ENCODE results near the gene GPR161.
"Not testable (repeated sequence)": the region's sequence is repeated elsewhere in the genome, so short reads cannot be mapped to it uniquely, and the experiment has no call there.

The GPR161 gene, protein sequence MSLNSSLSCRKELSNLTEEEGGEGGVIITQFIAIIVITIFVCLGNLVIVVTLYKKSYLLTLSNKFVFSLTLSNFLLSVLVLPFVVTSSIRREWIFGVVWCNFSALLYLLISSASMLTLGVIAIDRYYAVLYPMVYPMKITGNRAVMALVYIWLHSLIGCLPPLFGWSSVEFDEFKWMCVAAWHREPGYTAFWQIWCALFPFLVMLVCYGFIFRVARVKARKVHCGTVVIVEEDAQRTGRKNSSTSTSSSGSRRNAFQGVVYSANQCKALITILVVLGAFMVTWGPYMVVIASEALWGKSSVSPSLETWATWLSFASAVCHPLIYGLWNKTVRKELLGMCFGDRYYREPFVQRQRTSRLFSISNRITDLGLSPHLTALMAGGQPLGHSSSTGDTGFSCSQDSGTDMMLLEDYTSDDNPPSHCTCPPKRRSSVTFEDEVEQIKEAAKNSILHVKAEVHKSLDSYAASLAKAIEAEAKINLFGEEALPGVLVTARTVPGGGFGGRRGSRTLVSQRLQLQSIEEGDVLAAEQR

GRCh38 chr1:168136709-168137514 is at the start of gene GPR161:
Gene GPR161 (minus strand): TSS chr1:168136930. CDS start chr1:168104850, 32,080 bp downstream.
- no peak for TF ChIP-seq CTCF (conservative IDR thresholded peaks at IDR 0.05; ENCODE audit: low read depth, low read length)
- Histone ChIP-seq H3K9ac (0 out of 2 replicates have a peak within 1 kb of the TSS, but pooled peaks have one; percentile 3), H4K20me1 (ENCODE audit: insufficient read depth) (no peaks in the 10 kb centered on the region), H3K79me2 (ENCODE audit: insufficient read depth, low read depth) (no peaks in the 10 kb centered on the region), H3K27me3 (ENCODE audit: insufficient read depth, low read depth) (peaks cover 11% of the 10 kb centered on the region; the same call in 1 of the 2 replicates), H3K4me1 (ENCODE audit: low read depth, poor library complexity, severe bottlenecking) (no peaks in the 10 kb centered on the region), H3K4me3 (IDR thresholded peaks at IDR 0.05; ENCODE audit: insufficient read depth, low read depth, low read length) (peak within 1 kb of the TSS; percentile 74), H3K36me3 (ENCODE audit: insufficient read depth) (no peaks in the 10 kb centered on the region), H2AFZ (ENCODE audit: low read depth) (peak within 1 kb of the TSS; percentile 84), H3K4me2 (peak within 1 kb of the TSS; percentile 84), H3K27ac (no peak within 1 kb of the TSS)

DNA sequence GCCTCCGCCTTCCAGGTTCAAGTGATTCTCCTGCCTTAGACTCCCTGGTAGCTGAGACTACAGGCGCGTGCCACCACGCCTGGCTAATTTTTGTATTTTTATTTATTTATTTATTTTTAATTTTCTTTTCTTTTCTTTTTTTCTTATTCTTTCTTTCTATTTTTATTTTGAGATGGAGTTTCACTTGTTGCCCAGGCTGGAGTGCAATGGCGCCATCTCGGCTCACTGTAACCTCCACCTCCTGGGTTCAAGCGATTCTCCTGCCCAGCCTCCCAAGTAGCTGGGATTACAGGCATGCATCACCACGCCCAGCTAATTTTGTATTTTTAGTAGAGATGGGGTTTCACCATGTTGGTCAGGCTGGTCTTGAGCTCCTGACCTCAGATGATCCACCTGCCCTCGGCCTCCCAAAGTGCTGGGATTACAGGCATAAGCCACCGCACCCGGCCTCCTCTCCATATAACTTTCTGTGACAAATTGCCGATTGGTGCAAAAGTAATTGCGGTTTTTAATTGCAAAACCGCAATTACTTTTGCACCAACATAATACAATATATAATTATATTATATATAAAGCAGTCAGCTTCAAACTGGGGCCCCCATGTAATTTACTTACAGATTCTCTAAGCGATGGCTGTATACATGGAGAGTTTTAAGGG is 44.5 kb upstream of the GPR161 start:
- not testable (repeated sequence) for H2AFZ ChIP-seq (ENCODE audit: low read depth); H3K27me3 ChIP-seq (ENCODE audit: insufficient read depth, low read depth); H3K27ac ChIP-seq; H3K4me2 ChIP-seq; H3K36me3 ChIP-seq (ENCODE audit: insufficient read depth); H4K20me1 ChIP-seq (ENCODE audit: insufficient read depth); H3K4me3 ChIP-seq (IDR thresholded peaks at IDR 0.05; ENCODE audit: insufficient read depth, low read depth, low read length); H3K9ac ChIP-seq
- Histone ChIP-seq H3K79me2 (ENCODE audit: insufficient read depth, low read depth) (peaks cover 45% of the 10 kb centered on the region), H3K4me1 (ENCODE audit: low read depth, poor library complexity, severe bottlenecking) (peaks cover 21% of the 10 kb centered on the region)

GRCh38 chr1:168180148-168180524 is 43.4 kb upstream of the GPR161 start:
- Histone ChIP-seq H3K9ac (peak overlapping the region; percentile 73), H3K36me3 (ENCODE audit: insufficient read depth) (no peaks in the 10 kb centered on the region), H4K20me1 (ENCODE audit: insufficient read depth) (no peaks in the 10 kb centered on the region), H3K27me3 (ENCODE audit: insufficient read depth, low read depth) (no peaks in the 10 kb centered on the region), H3K79me2 (ENCODE audit: insufficient read depth, low read depth) (peaks cover 45% of the 10 kb centered on the region), H2AFZ (ENCODE audit: low read depth) (peak overlapping the region; percentile 80), H3K4me3 (IDR thresholded peaks at IDR 0.05; ENCODE audit: insufficient read depth, low read depth, low read length) (peak overlapping the region; percentile 98), H3K4me1 (ENCODE audit: low read depth, poor library complexity, severe bottlenecking) (peaks cover 21% of the 10 kb centered on the region), H3K4me2 (peak overlapping the region; percentile 77), H3K27ac (peak overlapping the region; percentile 73)
- TF ChIP-seq CTCF (conservative IDR thresholded peaks at IDR 0.05; ENCODE audit: low read depth, low read length) = no peak

DNA sequence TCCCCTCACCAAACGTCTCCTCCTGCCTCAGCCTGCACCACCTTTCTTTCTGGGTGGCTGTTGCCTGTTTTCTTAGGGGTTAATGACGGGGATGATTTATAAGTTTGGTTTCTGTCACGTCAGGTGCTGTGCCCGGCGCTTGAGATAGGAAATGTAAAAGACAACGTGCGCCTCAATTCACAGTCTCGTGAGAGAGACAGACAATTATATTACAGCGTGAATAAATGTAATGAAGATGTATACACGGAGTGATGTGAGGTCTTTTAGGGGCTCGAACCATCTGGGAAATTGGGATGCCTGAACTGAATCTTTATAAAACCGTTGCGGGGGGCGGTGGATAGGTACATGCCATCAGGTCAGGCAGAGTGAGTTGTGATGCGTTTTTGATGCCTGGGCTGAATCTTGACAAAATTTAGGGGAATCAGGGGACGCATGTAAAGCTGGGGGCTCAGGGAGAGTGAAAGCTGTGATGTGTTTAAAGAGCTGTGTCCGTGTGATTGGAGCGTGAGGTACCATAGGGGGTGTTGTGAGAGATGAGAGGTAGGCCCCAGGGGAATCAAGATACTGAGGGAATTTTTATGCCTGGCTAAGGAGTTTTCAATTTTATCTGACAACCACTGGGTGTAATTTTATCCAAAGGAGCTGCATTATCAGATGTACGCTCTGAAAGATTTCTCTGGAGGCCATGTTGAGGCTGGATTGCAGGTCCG is 42.9 kb upstream of the GPR161 start:
- H3K4me2 ChIP-seq = peak overlapping the region; percentile 77
- H3K4me3 ChIP-seq (IDR thresholded peaks at IDR 0.05; ENCODE audit: insufficient read depth, low read depth, low read length) = peak overlapping the region; percentile 98
- peaks cover 21% of the 10 kb centered on the region for H3K4me1 ChIP-seq (ENCODE audit: low read depth, poor library complexity, severe bottlenecking)
- no peaks in the 10 kb centered on the region for H3K27me3 ChIP-seq (ENCODE audit: insufficient read depth, low read depth)
- no peaks in the 10 kb centered on the region for H4K20me1 ChIP-seq (ENCODE audit: insufficient read depth)
- H3K27ac ChIP-seq = peak overlapping the region; percentile 73
- peaks cover 45% of the 10 kb centered on the region for H3K79me2 ChIP-seq (ENCODE audit: insufficient read depth, low read depth)
- TF ChIP-seq CTCF (conservative IDR thresholded peaks at IDR 0.05; ENCODE audit: low read depth, low read length) = no peak
- no peaks in the 10 kb centered on the region for H3K36me3 ChIP-seq (ENCODE audit: insufficient read depth)
- peak overlapping the region; percentile 73 for H3K9ac ChIP-seq
- peak overlapping the region; percentile 80 for H2AFZ ChIP-seq (ENCODE audit: low read depth)

Data from KMS-11 (cell line).